Activated CD4-positive, alpha-beta T cell treated with anti-CD3 and anti-CD28 coated beads, Interleukin-2, amount 10 ng/mL, durations not matched to agents 24 days and 14 days (primary cell): ENCODE results near the gene PIMREG. TPM values are rescaled to one million over a fixed set of nuclear protein-coding genes. Genes with fewer than 3 reads are reported as not detected.

Experiments used
- DNase-seq: peaks from one replicate; pipeline ENCODE4 v3.0.0; 2022
- H3K27ac Mint-ChIP-seq: one replicate; pipeline ENCODE4 v1.8.0; 2022; ENCODE audit warnings: mild to moderate bottlenecking, mixed read lengths
- H3K27me3 Mint-ChIP-seq: one replicate; pipeline ENCODE4 v1.8.0; 2022; ENCODE audit warnings: mixed read lengths
- H3K36me3 Mint-ChIP-seq: one replicate; pipeline ENCODE4 v1.8.0; 2022; ENCODE audit warnings: low read depth, mild to moderate bottlenecking, mixed read lengths
- H3K4me1 Mint-ChIP-seq: one replicate; pipeline ENCODE4 v1.8.0; 2021; ENCODE audit warnings: mixed read lengths
- H3K4me3 Mint-ChIP-seq: one replicate; pipeline ENCODE4 v1.8.0; 2022; ENCODE audit warnings: mild to moderate bottlenecking, moderate library complexity, mixed read lengths
- H3K9me3 Mint-ChIP-seq: one replicate; pipeline ENCODE4 v1.8.0; 2021; ENCODE audit warnings: mixed read lengths
- intact Hi-C: fragments of 100-400 bp; cut with micrococcal nuclease; formaldehyde crosslinking; loops from one replicate; pipeline ENCODE4 v1.15.1; 2023
- total RNA-seq: library from RNA; stranded (reverse); gene quantifications from 2 replicates; pipeline ENCODE4 v1.2.3, GENCODE V29; 2022

PIMREG gene
- total RNA-seq, 1 donor from 2014 or later = 4.6 TPM

GRCh38 chr17:6426356-6427101, 17.7 kb upstream of the PIMREG start:
- Mint-ChIP-seq H3K9me3 (peaks cover 7% of the 10 kb centered on the region), H3K36me3 (peaks cover 5% of the 10 kb centered on the region), H3K4me3 (no peak overlapping the region), H3K4me1 (peaks cover 18% of the 10 kb centered on the region), H3K27me3 (peaks cover 56% of the 10 kb centered on the region), H3K27ac (no peak overlapping the region)
- intact Hi-C loops = loop anchor here (10.0 kb wide), 1 partner anchor 1182 kb away; no protein-coding TSS in a partner anchor
- DNase-seq = no peak

DNA sequence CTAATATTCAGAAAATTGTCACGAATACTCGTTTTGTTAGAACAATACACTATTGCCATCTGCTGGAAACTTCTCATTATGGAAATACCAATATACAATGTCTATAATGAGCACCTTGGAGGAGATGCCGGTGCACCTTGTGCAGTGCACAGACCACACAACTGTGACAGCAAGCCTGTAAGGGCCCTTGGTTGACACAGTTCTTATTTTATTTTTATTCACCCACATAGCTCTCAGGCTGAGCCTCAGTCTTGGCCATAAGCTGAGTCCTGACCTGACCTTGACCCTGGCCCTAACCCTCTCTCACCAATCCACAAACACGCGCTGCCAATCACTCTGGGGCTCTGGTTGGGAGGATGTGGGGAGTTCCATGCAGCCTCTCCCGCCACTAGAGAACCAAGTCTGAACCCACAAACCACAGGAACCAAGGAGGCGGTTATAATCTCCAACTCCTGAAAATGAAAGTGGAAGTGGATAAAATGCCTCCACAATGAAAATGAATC, 16.9 kb upstream of the PIMREG start:
- Mint-ChIP-seq H3K4me3 (peak overlapping the region; percentile 47), H3K27me3 (peaks cover 60% of the 10 kb centered on the region), H3K9me3 (peaks cover 10% of the 10 kb centered on the region), H3K4me1 (peaks cover 16% of the 10 kb centered on the region), H3K36me3 (peaks cover 5% of the 10 kb centered on the region), H3K27ac (peak overlapping the region; percentile 83)
- intact Hi-C loops = loop anchor here (10.0 kb wide), 1 partner anchor 1183 kb away; no protein-coding TSS in a partner anchor
- DNase-seq = peak; percentile 94

- H3K4me1 Mint-ChIP-seq = peaks cover 16% of the 10 kb centered on the region
- H3K27me3 Mint-ChIP-seq = peaks cover 61% of the 10 kb centered on the region
- peaks cover 5% of the 10 kb centered on the region for H3K36me3 Mint-ChIP-seq
- peaks cover 10% of the 10 kb centered on the region for H3K9me3 Mint-ChIP-seq
- DNase-seq = no peak
- intact Hi-C loops = loop anchor here (10.0 kb wide), 1 partner anchor 1184 kb away; no protein-coding TSS in a partner anchor
- no peak overlapping the region for H3K27ac Mint-ChIP-seq
- peak overlapping the region; percentile 47 for H3K4me3 Mint-ChIP-seq
Observed at GRCh38 chr17:6428207-6428965, 15.9 kb upstream of the PIMREG start.

DNA sequence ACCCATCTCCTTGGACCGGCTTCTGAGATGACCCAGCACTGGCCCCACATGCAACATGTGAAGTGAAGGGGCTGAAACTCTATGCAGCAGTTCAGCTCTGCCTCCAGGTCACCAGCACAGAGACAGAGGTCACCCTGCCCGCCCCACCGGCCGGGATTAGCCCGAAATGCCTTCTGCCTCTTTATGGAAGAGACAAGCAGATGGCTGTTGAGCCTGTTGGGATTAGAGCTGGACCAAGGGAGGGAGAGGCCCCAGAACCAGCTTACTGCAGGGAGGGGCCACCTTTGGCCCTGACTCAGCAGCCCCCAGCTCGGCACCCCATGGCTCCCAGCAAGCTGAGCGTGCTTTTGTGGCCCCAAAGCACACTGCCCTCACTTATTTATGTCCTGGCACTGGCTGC, 15.0 kb upstream of the PIMREG start:
- Mint-ChIP-seq H3K36me3 (peaks cover 5% of the 10 kb centered on the region), H3K27me3 (peaks cover 56% of the 10 kb centered on the region), H3K4me3 (no peak overlapping the region), H3K9me3 (peaks cover 10% of the 10 kb centered on the region), H3K27ac (no peak overlapping the region), H3K4me1 (peaks cover 16% of the 10 kb centered on the region)
- intact Hi-C loops = loop anchor here (10.0 kb wide), 1 partner anchor 1184 kb away; no protein-coding TSS in a partner anchor
- no peak for DNase-seq

GRCh38 chr17:6430769-6431168, 13.5 kb upstream of the PIMREG start:
- H3K4me3 Mint-ChIP-seq = no peak overlapping the region
- peaks cover 50% of the 10 kb centered on the region for H3K27me3 Mint-ChIP-seq
- peaks cover 16% of the 10 kb centered on the region for H3K4me1 Mint-ChIP-seq
- DNase-seq = no peak
- no peak overlapping the region for H3K27ac Mint-ChIP-seq
- H3K9me3 Mint-ChIP-seq = peaks cover 10% of the 10 kb centered on the region
- intact Hi-C loops = no loop called here
- H3K36me3 Mint-ChIP-seq = peaks cover 5% of the 10 kb centered on the region

DNA sequence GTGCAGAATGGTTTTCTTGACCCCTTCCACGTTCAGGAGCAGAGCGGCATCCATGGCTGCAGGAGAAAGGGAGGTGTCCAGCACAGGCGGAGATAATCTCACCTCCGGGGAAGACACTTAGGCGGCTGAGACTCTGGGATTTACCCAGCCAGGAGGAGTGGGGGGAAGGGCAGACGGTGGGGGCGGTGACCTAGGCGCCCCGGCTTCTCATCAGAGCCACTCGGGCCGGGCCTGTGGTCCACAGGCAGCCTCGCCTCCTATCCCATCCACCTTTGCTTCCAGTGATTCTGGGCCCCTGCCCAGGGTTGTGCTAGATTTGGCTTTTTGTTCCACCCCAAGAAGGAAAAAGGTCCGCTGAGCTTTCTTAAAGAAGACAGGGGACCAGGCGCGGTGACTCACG, 9.2 kb upstream of the PIMREG start, which contains the start of gene AIPL1:
Gene AIPL1 (minus strand): TSS at position 71 of the 400 bp plus-strand sequence. CDS start 17 bp downstream, at position 54.
- DNase-seq = no peak
- H3K27me3 Mint-ChIP-seq = peaks cover 58% of the 10 kb centered on the region

GRCh38 chr17:6435968-6436367, 8.3 kb upstream of the PIMREG start:
- Mint-ChIP-seq H3K4me1 (peaks cover 2% of the 10 kb centered on the region), H3K4me3 (no peak overlapping the region), H3K9me3 (peaks cover 6% of the 10 kb centered on the region), H3K36me3 (peaks cover 2% of the 10 kb centered on the region), H3K27ac (no peak overlapping the region), H3K27me3 (peaks cover 63% of the 10 kb centered on the region)
- intact Hi-C loops = loop anchor here (5.0 kb wide), 1 partner anchor 849 kb away; no protein-coding TSS in a partner anchor
- peak; percentile 89 for DNase-seq

More for the DNA sequence above, 9.2 kb upstream of the PIMREG start, which contains the start of gene AIPL1:
- H3K36me3 Mint-ChIP-seq = peaks cover 2% of the 10 kb centered on the region
- no peak within 1 kb of the TSS for H3K4me3 Mint-ChIP-seq
- peaks cover 6% of the 10 kb centered on the region for H3K9me3 Mint-ChIP-seq
- intact Hi-C loops = loop anchor here (5.0 kb wide), 1 partner anchor 848 kb away; no protein-coding TSS in a partner anchor
- no peak within 1 kb of the TSS for H3K27ac Mint-ChIP-seq
- H3K4me1 Mint-ChIP-seq = peaks cover 2% of the 10 kb centered on the region

- H3K9me3 Mint-ChIP-seq = no peaks in the 10 kb centered on the region
- H3K27ac Mint-ChIP-seq = no peak overlapping the region
- H3K27me3 Mint-ChIP-seq = peaks cover 65% of the 10 kb centered on the region
- H3K36me3 Mint-ChIP-seq = no peaks in the 10 kb centered on the region
- peaks cover 2% of the 10 kb centered on the region for H3K4me1 Mint-ChIP-seq
- no peak overlapping the region for H3K4me3 Mint-ChIP-seq
- intact Hi-C loops = loop anchor here (5.0 kb wide), 1 partner anchor 850 kb away; no protein-coding TSS in a partner anchor
- no peak for DNase-seq
Observed at GRCh38 chr17:6437466-6437865, 6.8 kb upstream of the PIMREG start.

DNA sequence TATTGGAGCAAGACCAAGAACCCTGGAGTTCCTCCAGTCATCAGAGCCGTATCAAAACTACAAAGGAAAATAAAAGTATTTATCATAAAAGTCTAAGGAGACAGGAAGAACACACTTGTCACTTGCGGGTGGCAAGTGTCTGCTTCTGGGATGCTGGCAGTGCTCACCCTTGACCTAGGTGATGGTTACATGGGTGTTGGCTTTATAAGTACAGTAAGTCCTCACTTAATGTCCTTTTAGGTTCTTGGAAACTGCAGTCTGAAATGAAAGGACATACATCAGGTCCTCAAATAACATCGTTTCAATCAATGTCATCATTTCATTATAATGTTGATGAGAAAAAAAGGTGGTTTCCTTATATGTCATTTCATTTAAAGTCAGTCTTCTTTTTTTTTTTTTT, 6.3 kb upstream of the PIMREG start:
- intact Hi-C loops = loop anchor here (5.0 kb wide), 1 partner anchor 851 kb away; no protein-coding TSS in a partner anchor
- H3K4me3 Mint-ChIP-seq = no peak overlapping the region
- no peak overlapping the region for H3K27ac Mint-ChIP-seq
- no peak for DNase-seq
- H3K9me3 Mint-ChIP-seq = no peaks in the 10 kb centered on the region
- peaks cover 2% of the 10 kb centered on the region for H3K4me1 Mint-ChIP-seq
- H3K36me3 Mint-ChIP-seq = no peaks in the 10 kb centered on the region
- peaks cover 62% of the 10 kb centered on the region for H3K27me3 Mint-ChIP-seq

GRCh38 chr17:6439951-6440350, 4.3 kb upstream of the PIMREG start:
- peaks cover 3% of the 10 kb centered on the region for H3K36me3 Mint-ChIP-seq
- DNase-seq = no peak
- intact Hi-C loops = loop anchor here (5.0 to 10.0 kb wide), 2 partner anchors 205 to 853 kb away; partner anchors contain the start of genes KIAA0753 and TXNDC17
- H3K9me3 Mint-ChIP-seq = no peaks in the 10 kb centered on the region
- peaks cover 14% of the 10 kb centered on the region for H3K4me1 Mint-ChIP-seq
- H3K27me3 Mint-ChIP-seq = peaks cover 53% of the 10 kb centered on the region
- H3K27ac Mint-ChIP-seq = no peak overlapping the region
- H3K4me3 Mint-ChIP-seq = no peak overlapping the region

DNA sequence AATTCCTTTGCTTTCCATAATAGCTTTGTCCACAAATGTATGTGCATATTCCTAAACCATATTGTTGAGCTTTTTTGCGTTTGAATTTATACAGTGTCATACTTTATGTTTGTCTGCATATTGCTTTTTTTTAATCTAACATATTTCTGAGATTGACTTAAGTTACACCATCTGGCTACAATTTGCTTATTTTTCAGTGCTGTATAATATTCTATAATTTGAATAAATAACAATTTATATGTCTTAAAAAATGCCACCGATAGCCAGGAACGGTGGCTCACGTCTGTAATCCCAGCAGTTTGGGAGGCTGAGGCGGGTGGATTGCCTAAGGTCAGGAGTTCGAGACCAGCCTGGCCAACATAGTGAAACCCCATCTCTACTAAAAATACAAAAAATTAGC, 1.5 kb upstream of the PIMREG start:
- no peak for DNase-seq
- Mint-ChIP-seq H3K27ac (no peak overlapping the region), H3K9me3 (no peaks in the 10 kb centered on the region), H3K27me3 (peaks cover 37% of the 10 kb centered on the region), H3K4me3 (no peak overlapping the region), H3K4me1 (peaks cover 18% of the 10 kb centered on the region), H3K36me3 (peaks cover 12% of the 10 kb centered on the region)
- intact Hi-C loops = loop anchor here (10.0 kb wide), 1 partner anchor 202 kb away; the partner anchor contains the start of genes KIAA0753 and TXNDC17

DNA sequence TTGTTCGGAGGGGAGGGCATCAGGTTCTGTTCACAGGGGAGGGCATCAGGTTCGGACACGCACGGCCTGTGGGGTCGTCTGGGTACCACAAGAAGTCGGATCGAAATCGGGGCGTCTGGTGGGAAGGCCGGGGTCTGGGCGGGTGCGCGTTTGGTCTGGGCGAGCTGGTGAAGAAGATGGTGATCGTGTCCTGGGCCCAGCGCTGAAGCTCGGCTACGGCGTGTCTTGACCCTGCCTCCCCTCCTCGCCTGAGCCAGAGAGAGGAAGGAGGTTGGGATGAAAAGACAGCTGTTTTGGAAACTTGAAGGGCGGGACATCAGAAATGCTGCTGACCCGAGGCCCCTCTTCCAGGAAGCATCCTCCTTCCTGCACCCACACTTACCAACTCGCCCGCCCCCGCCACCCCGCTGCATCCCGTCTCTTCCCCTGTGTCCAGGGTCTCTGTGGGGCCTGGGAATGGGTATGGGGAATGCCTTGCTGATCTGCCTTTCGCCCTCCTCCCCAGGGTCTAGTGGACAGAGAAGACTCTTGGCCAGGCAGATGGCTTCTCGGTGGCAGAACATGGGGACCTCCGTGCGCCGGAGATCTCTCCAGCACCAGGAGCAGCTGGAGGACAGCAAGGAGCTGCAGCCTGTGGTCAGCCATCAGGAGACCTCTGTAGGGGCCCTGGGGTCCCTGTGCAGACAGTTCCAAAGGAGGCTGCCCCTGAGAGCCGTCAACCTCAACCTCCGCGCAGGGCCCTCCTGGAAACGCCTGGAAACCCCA, 498 bp downstream of the PIMREG start:
- Mint-ChIP-seq H3K4me3 (peak overlapping the region; percentile 95), H3K27ac (peak overlapping the region; percentile 96), H3K27me3 (peaks cover 24% of the 10 kb centered on the region), H3K4me1 (peaks cover 18% of the 10 kb centered on the region), H3K36me3 (peaks cover 13% of the 10 kb centered on the region), H3K9me3 (no peaks in the 10 kb centered on the region)
- intact Hi-C loops = loop anchor here (10.0 kb wide), 1 partner anchor 200 kb away; the partner anchor contains the start of genes KIAA0753 and TXNDC17
- DNase-seq = no peak
